Inflammatory macrophage treated with lipopolysaccharide for 1 hour (primary cell): ENCODE data around the gene ZSWIM7.

Experiments used
- DNase-seq, 2 donors: peaks; one replicate each; pipeline ENCODE4 v3.0.0-alpha.2; 2020 to 2022

ZSWIM7 gene

GRCh38 chr17:15999141-15999973 lies at the start of gene ZSWIM7, which contains the start of gene TTC19:
ZSWIM7 (minus strand) TSS chr17:15999704; CDS start chr17:15999594, 110 bp downstream.
TTC19 (plus strand) TSS chr17:15999824; CDS start chr17:15999849, 25 bp downstream.
- peak; percentile 92 for DNase-seq

DNA sequence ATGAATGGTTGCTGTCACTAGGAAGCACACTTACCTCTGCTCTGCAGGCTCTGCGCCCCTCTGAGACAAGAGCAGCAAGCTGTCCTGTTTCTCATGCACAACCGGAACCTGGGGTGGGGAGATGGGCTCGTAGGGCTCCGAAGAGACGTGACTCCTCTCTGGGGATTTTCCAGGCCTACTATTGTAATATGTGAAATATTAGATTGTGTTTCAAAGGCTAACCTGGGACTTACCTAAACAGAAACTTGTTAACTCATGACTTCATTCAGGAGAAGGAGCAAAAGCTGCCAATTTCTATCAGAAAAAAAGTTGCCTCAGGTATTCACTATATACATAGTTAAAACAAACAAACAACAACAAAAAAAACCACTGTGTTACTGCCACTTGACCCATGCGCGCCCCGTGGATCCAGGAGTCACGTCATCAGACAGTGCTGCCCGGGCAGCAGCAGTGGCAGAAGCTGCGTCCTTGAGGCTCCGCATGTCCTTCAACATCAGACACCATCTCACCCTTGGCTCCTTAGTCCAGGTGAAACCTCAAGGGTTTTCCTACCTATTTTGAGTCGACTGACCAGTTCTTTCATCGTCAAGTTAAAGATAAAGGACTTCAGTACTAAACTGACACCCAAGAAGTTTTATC lies 49.4 kb upstream of the ZSWIM7 start:
- no peak for DNase-seq

DNA sequence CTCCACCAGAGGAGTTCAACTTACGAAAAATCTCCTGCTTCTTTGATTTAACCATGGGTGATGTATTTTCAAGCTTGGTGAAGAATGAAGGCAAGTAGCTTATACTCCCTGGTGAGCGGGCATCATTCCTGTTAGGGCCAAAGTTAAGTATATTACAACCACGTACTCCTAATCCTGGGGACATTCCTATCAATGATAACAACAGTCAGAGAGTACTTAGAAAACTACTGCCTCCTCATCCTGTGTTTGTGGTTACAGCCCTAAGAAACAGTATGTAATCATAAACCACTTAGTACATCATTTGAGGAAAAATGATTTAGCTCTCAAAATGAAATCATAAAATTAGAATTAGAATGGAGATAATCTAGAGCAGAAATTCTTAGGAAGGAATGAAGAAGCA lies 47.5 kb upstream of the ZSWIM7 start:
- DNase-seq, result no peak

DNA sequence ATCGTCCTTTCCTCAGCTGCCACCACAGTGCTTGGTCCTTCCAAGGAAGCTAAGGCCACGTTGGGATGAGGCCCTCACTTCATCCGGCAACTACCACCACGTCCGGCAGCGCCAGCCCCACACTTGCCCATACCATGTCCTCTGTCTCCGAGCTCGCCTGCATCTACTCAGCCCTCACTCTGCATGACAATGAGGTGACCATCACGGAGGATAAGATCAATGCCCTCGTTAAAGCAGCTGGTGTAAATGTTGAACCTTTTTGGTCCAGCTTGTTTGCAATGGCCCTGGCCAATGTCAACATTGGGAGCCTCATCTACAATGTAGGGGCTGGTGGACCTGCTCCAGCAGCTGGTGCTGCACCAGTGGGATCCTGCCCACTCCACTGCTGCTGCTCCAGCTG lies 45.0 kb upstream of the ZSWIM7 start:
- DNase-seq, result no peak

DNA sequence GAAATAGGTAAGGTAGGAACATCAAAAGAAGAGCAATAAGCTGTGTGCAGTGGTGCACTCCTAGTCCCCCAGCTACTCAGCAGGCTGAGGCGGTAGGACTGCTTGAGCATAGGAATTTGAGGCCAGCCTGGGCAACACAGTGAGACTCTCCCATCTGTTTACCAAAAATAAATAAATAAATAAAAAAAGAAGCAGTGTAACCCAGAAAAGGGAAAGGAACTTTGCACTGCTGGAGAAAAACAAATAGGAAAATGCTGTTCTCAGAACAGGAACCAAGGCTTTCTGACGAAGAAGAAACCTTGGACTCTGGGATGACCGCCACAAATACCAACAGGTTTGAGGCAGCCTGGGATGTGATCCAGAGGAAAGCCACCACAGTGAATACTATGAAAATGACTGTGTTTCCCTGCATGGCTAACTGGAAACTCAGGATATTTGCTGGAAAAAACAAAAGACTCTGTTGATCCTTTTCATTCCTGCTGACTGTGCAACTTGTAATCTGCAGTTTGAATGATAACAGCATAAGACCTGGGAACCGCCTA lies 41.3 kb upstream of the ZSWIM7 start:
- no peak for DNase-seq

- no peak for DNase-seq
These were observed 38.1 kb upstream of the ZSWIM7 start for GRCh38 chr17:16037636-16038035.

DNA sequence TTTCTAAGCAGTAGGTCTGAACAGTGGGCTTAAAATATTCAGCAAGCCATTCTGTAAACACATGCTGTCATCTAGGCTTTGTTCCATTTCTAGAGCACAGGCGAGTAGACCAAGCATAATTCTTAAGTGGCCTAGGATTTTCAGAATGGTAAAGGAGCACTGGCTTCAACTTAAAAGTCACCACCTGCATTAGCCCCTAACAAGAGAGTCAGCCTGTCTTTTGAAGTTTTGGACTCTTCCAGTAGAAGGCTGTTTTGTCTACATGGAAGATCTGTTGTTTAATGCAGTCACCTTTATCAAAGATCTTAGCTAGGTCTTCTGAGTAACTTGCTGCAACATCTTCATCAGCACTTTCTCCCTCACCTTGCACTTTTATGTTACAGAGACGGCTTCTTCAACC lies 36.8 kb upstream of the ZSWIM7 start:
- DNase-seq, result no peak

- no peak for DNase-seq
These were observed 34.3 kb upstream of the ZSWIM7 start for GRCh38 chr17:16033729-16034349.

DNA sequence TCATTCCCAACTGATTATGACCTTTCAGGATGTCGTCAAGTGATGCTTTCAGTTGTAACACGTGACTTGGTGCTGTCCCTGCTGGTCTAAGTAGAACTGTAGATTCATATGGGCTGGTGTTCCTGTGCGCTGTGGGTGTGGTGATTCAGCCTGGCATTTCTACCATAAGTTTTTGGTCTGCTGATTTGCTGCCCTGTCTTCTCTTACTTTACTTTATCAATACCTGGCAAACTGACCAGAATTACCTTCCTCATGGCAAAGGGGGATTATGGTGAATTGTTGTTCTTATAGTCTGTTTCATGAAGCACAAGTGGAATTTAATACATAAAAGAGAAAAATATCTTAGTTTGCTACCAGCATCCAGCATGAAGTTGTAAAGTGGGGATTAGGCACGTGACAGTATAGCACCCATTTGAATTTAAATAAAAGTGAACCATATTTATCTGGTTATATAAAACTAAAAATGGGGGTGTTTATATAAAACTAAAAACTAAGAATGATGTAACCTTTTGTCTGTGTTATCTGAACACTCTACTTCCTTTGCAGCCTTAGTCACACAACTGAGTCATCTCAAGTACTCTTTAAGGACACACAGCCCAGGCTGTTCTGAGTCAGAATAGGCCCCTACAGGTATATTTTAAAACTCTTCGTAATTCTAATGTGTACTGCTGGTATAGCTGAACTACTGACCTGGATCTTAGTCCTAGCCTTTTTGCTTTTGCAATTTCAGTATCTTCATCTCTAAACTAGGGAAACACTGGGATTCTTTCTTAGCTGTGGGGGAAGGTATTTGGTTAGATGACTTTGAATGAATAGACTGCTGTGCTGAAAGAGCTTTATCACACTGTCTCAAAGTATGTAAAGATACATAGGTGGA lies 28.4 kb upstream of the ZSWIM7 start:
- DNase-seq, result peak; percentile 25 to 65

DNA sequence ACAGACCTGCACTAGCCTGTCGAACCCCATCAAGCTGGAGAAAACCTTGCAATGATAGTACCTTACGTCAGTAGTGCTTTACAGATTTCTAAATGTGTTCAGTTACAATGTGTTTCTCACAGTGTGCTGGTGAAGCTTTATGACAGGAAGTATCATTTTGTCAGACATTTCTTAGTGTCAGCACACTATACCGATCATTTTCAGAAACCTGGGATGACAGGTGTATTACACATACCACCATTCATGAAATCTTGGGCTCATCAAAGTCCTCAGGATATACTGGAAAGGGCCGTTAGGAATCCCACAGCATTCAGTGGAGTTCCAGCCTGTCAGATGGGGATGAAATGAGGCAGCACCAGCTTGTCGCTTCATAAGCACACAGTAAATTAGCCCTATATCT lies 27.4 kb upstream of the ZSWIM7 start:
- no peak for DNase-seq

GRCh38 chr17:16025202-16025601 lies 25.7 kb upstream of the ZSWIM7 start:
- no peak for DNase-seq

- no peak for DNase-seq
These were observed 24.4 kb upstream of the ZSWIM7 start for GRCh38 chr17:16023881-16024280.

DNA sequence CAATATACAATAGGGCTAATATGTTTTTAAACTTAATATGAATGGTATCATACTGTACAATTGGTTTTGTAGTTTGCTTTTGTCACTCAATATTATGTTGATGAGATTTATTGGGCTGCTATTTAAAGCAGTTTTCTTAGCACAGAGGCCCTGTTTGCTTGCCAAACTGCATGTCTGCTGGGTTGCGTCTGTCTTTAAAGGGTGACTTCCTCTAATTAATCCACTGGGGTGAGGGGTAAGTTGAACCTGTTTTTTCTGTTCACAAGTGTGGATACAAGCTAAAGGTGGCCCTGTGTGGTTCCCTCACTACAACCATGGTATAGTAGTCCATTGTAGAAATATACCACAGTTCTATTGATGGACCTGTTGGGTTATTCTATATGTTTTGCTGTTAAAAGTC lies 19.8 kb upstream of the ZSWIM7 start:
- DNase-seq, result no peak

DNA sequence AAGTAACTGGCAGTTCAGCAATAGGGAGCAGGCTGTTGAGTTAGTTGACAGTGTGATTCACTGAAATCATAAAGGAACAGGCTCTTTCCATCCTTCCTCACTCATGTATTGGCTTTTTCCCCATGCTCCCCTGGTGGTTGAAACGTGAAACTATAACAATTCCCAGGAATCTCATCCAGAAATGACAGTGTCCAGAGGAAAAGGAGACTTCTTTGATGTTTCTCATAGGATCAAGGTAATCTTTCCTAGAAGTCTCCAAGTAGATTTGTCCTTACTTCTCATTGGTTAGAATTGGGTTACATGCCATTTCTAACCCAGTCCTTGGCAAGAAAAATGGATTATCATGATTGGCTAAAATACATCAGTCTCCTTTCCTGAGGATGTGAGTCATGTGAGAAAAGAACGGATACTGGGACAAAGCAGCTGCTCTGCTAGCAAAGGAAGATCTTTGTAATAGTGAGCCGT lies 14.5 kb upstream of the ZSWIM7 start:
- DNase-seq, result no peak

GRCh38 chr17:16007439-16007838 lies 7.9 kb upstream of the ZSWIM7 start:
- DNase-seq, result no peak

- DNase-seq, result no peak
These were observed 6.1 kb upstream of the ZSWIM7 start for GRCh38 chr17:16005636-16006035.

DNA sequence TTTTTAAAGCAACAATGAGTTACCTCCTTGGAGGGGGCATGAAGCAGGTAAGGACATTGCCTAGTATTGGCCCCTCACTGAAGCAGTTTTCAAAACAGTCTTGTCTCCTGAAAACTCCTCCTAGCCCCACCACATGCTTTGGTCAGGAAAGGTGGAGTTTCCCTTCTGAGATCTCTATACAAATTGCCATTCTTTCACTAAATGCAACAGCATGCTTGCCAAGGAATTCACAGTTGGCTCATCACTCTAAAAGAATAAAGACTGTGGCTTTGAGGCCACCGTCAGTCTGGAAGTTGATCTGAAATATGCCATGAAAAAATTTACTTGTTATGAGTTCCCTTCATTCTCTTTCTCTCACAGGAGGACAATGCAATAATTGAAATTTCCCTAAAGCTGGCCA lies 4.3 kb upstream of the ZSWIM7 start:
- no peak for DNase-seq

DNA sequence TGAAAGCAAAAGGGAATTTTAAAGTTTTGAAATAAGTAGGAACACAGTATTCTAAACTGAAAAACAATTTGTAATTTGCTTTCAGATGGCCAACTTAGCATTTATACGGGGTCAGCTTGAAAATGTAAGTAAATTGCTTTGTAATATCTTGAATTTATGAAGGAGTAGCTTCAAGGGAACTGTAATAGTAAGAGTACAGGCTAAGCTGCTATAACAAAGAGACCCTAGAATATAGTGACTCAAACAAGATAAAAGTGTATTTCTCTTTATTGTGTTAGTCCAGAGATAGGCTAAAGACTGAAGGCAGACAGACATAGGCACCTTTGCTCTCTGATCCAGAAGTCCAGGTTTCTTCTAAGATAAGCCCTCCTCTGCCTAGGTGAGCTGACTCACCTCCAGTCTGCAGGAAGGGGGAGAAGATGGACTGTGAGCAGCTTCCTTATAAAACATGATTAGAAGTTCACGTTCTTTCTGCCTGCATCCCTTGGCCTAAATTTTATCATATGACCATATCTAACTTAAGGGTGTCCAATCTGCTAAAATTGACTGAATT lies 3.3 kb upstream of the ZSWIM7 start:
- DNase-seq, result no peak

GRCh38 chr17:16001226-16001897 lies 1.9 kb upstream of the ZSWIM7 start:
- DNase-seq, result no peak

DNA sequence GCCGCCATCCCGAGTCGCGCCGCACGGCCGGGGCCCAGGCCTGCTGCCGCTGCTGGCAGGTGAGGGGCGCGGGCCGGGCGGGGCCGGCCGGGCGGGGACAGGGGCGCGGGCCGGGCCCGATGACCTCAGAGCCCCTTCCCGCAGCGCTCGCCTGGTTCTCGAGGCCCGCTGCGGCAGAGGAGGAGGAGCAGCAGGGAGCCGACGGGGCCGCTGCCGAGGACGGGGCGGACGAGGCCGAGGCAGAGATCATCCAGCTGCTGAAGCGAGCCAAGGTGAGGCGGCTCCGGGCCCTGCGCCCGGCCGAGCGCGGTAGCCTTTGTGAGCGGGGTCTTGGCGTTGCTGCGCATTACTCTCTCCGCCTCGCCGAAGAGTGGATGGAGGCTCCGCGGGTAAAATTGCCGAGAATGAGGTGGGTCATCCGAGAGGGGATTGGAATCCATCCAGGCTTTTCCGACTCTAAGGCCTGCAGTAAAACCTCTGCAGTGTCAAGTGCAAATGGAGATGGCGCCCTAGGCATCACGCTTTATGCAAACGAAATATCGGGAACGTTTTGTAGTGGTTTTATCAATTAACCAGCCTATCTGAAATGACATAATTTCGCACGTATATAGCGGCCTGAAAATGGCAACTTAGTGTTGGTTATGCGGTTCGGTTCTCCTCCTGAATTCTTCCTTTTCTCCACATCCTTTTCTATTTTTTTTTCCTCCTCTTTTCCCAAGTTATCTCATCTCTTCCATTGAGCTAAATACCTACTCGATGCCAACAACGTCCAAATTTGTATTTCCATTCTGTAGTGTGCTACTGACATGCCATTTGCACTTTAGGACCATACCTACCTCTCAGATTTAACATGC lies 697 bp upstream of the ZSWIM7 start:
- no peak for DNase-seq
